AG09319 (cell line): ENCODE data around the gene HRH1.
"Not testable (repeated sequence)": the region's sequence is repeated elsewhere in the genome, so short reads cannot be mapped to it uniquely, and the experiment has no call there.

ENCODE experiments used
- DNase-seq: peaks from one replicate; pipeline ENCODE4 v3.0.0-alpha.2; 2010; ENCODE audit warnings: low read depth; ENCODE audit errors: extremely low read depth
- TF ChIP-seq, protein P1 (sequence below): IDR thresholded peaks from 2 replicates; pipeline ENCODE4 v1.5.1; 2011; ENCODE audit warnings: low read depth, mild to moderate bottlenecking, inconsistent platforms, low read length, moderate library complexity

HRH1 gene, protein sequence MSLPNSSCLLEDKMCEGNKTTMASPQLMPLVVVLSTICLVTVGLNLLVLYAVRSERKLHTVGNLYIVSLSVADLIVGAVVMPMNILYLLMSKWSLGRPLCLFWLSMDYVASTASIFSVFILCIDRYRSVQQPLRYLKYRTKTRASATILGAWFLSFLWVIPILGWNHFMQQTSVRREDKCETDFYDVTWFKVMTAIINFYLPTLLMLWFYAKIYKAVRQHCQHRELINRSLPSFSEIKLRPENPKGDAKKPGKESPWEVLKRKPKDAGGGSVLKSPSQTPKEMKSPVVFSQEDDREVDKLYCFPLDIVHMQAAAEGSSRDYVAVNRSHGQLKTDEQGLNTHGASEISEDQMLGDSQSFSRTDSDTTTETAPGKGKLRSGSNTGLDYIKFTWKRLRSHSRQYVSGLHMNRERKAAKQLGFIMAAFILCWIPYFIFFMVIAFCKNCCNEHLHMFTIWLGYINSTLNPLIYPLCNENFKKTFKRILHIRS

DNA sequence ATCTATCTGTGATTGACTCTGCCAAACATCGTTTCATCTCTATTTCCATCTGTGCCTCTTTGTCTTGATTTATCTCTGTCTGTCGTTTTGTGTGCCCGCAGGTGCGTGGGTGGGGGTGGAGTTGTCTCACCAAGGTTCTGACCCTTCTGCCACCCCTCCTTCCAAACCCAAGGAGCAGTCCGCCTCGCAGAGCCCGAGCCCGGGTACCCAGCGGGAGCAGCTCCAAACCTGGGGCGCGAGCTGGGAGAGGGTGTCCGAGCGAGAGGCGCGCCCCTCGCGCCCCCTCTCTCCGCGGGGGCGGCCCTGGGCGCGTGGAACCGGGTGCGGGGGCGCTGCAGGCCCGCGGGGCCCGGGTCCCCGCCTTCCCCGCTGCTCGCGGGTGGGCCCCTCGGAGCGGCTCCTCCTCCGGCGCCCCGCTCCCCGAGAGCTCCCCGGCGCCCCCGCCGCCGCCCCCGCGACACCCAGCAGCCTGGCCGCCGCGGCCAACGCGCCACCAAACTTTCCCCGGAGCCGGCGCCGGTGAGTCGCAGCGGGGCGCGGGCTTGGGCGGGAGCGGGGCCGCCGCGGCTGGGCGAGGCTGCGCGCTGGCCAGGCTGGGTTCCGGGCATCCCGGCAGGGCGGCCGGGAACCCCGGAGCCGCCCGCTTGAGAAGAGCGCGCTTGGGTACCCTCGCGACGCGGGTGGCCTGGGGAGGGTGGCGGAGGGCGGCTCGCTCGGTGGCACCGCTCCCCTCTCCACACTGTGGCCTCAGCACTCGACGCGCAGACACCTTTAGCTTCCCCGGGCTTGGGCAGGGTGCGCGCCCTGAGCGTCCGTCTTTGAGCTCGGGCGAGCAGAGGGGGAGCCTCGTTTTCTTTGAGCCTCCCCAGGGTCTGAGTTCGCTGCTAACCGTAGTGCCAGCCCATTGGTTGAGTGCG is at the start of gene HRH1:
TSS of gene HRH1 (plus strand) at position 458 of the 917 bp plus-strand sequence. CDS start 104,545 bp downstream, outside the sequence.
- TF ChIP-seq, protein P1, sequence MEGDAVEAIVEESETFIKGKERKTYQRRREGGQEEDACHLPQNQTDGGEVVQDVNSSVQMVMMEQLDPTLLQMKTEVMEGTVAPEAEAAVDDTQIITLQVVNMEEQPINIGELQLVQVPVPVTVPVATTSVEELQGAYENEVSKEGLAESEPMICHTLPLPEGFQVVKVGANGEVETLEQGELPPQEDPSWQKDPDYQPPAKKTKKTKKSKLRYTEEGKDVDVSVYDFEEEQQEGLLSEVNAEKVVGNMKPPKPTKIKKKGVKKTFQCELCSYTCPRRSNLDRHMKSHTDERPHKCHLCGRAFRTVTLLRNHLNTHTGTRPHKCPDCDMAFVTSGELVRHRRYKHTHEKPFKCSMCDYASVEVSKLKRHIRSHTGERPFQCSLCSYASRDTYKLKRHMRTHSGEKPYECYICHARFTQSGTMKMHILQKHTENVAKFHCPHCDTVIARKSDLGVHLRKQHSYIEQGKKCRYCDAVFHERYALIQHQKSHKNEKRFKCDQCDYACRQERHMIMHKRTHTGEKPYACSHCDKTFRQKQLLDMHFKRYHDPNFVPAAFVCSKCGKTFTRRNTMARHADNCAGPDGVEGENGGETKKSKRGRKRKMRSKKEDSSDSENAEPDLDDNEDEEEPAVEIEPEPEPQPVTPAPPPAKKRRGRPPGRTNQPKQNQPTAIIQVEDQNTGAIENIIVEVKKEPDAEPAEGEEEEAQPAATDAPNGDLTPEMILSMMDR, result no peak
- no peak for DNase-seq

DNA sequence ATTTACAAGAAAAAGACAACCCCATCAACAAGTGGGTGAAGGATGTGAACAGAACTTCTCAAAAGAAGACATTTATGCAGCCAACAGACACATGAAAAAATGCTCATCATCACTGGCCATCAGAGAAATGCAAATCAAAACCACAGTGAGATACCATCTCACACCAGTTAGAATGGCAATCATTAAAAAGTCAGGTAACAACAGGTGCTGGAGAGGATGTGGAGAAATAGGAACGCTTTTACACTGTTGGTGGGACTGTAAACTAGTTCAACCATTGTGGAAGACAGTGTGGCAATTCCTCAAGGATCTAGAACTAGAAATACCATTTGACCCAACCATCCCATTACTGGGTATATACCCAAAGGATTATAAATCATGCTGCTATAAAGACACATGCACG is 41.0 kb upstream of the HRH1 start:
- DNase-seq, result not testable (repeated sequence)

DNA sequence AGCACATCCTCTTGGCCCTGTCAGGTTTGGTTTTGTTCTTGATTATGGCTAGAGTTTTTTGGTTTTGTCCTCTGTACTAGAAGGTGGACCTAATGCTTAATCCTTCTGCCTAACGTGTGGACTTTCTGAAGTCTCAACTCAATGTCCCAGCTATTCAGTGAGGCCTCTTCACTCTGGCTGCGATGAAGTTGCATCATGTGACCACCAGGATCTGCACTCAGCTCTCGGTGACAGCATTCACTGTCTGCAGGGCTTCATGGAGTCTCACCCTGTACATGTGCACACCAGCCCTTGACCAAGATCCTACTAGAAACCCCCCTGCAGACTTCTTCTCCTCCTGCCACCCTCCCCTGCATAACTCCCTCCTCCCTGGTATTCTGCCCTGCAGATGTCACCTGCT is 38.7 kb upstream of the HRH1 start:
- TF ChIP-seq, protein P1, result no peak
- no peak for DNase-seq

DNA sequence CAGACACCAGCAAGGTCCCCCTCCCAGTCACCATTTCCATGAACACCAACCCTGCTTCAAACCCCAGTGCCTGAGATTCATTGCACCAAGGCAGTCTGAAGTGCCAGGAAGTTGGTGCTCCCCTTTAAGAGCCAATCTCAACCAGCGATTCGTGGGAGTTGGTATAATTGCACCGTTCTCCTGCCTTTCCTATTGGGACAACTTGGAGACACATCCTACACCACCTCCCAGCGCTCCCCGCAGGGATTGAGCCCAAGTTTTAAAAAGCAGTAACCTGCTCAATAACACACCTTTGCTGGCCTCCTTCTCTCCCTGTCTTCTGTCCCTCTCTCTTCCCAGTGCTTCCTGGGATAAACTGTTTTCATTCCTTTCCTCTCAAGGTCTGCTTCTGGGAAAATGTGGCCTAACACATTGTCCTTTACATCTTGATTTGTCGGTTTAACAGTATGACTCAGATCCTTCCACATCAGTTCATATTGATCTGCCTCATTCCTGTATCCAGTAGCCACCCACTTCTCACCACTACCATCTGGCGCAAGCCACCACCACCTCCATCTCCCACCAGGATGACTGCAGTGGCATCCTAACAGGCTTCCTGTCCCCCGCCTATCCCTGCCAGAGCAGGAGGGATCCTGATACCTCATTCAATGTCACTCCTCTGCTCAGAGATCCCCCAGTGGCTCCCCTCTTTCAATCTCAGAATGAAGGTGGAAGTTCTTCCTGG is 37.8 kb upstream of the HRH1 start:
- no peak for DNase-seq
- TF ChIP-seq, protein P1, result no peak

DNA sequence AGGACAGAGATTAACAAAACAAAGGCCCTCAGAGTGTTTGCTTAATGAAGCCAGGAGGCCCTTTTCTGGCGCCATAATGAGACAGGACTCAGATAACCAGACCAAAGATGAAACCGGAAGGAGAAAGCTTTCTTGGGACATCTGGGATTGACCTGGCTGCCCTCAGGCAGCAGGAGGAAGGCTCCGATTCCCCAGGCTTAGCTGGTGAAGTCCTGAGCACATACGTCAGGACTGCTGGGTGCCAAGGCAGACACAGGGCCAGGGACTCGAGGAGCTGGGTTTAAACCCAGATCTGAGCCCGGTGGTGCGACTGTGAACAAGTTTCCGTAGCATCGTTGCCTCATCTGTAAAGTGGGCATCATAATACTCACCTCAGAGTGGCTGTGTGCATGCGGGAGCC is 36.7 kb upstream of the HRH1 start:
- no peak for DNase-seq
- TF ChIP-seq, protein P1, result no peak

DNA sequence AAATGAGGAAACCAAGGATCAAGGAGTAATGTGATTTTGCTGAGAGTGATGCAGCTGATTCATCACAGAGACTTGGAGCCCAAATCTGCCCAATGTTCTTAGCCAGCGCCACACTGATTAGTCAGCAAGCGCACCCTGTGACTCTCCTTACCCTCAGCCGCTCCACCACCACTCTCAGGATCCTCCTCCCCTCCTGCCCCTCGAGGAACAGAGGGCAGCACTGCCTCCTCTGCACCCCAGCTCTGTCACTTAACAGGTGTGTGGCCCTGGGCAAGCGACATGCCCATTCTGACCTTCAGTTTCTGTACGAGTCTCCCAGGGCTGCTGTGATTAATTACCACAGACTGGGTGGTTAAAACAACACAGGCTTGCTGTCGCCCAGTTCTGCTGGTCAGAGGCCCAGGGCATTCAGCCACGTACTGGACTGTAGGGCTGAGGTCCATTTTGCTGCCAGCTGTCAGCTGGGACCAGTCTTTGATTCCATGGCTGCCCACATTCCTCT is 36.1 kb upstream of the HRH1 start:
- no peak for DNase-seq

More for the DNA sequence above, 36.1 kb upstream of the HRH1 start:
- TF ChIP-seq, protein P1, result no peak
